Activated CD4-positive, CD25-positive, alpha-beta regulatory T cell treated with anti-CD3 and anti-CD28 coated beads, Interleukin-2, amount 50 U/mL, for 16 hours (primary cell): Measurements from ENCODE around the gene SPRR5.

Source experiments
- DNase-seq: peaks from one replicate; pipeline ENCODE4 v3.0.0-alpha.2; 2020; ENCODE audit warnings: low read depth, low spot score

The SPRR5 gene

DNA sequence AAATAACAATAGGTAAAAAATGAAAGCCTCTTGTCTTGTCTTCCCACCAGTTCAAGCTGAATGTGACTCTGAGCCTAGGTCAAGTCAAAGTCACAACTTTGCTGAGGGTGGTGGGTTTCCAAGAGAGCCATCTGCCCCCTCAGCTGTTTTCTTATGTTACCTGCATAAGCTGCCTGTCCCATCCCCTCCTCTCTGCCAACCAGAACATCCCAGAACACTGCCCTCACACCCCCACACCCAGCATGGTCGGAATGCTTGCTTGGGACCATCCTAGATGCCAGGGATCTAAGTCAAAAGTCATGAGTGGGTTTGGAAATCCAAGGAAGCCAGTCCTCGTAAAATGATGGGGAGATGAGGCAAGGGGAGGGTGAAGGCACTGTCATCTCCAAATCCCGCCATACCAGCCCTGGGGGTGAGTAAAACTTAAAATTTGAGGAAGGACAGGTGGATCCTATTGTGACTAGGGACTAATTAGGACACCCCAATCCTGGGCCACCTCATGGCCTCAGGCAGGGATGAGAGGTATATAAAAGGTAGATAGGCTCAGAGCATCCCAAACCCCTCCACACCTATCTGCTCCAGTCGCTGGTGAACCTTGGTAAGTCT, at the start of gene SPRR5:
Gene SPRR5, plus strand, starts transcription at position 556 of the 606 bp plus-strand sequence. CDS start 1,349 bp downstream, outside the sequence.
- DNase-seq, result no peak

DNA sequence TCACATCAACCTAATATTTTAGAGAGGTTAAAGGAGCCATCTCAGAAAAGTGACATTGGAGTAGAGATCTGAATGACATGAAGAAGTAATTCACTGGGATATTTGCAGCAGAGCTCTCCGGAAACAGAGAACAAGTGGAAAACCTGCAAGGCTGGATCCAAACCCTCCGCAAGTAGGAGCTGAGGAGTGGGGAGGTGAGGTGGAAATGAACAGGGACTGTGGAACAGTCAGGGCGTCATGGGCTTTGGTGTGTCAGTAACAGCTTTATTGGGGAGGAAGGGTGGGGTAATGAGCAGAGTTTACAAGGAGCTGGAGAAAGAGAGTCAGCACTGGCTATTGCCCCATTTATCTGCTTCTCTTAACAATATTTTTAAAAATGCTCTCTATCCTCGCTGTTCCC, 48.0 kb upstream of the SPRR5 start:
- no peak for DNase-seq

GRCh38 chr1:152899883-152900282, 47.1 kb upstream of the SPRR5 start:
- DNase-seq, result no peak

DNA sequence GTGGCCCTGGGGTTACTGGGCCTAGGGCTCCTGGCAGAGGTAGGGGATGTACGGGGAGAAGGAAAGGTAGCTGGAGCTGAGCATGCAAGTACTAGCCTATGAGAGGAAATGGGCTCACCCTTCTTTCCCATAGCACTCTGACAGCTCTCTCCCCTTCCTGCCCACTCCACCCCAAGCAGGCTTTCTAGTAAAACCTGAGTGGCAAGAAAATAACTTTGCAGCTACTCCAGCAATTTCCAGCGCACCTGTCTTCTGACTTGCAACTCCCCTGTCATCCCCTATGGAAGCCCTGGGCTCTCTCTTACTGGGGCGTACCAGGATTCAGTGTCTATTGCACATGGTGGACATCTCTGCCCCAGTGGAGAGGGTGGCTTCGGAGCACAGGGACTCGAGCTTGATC, 45.4 kb upstream of the SPRR5 start:
- no peak for DNase-seq

DNA sequence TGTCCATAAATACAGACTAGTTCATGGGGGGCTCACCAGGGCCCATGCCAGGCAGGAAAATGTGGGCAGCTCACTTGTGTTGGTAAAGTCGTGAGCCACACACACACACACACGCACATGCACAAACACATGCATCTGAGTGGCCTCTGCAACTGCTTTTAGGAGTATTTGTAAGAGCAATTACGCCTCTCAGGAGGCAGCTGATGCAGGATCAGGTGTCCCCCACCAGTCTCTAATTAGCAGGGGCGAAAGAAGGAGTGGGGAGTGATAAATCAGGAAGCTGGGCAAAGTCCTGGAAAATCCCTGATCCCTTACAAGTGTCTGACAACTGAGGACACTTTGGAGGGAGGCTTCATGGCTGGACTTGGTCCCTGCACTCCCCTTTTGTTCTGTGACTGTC, 44.4 kb upstream of the SPRR5 start:
- DNase-seq, result no peak

DNA sequence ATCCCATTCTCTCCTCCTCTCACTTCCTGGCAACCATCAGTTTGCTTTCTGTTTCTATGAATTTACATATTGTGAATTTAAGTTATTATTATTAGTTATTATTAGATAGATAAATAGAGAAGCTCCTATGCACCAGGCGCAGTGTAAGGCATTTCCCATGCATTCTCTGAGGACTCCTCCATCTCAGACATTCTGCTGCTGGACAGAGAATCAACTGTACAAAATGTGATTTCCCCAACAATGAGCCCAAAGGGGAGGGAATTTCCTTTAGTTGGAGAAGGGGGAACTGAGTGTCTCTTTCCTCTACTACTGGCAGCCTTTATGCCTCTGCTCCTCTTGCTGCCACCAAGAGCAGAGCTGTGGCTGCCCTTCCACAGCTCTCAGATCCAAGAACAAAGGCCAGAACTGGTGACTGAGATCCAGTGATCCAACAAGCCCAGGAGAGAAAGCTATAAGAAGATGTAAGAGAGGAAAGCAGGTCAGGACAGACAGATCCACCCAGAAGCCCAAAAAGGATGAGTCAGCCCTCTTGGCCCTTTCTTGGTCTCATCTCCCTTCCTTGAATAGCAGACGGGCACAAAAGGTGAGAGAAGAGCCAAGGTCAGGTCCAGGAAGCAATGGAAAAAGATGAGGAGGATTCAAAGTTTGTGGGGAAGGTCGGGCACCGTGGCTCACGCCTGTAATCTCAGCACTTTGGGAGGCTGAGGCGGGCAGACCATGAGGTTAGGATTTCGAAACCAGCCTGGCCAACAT, 42.1 kb upstream of the SPRR5 start:
- DNase-seq, result no peak

- DNase-seq, result no peak
Measured at GRCh38 chr1:152906023-152906565, 40.9 kb upstream of the SPRR5 start.

GRCh38 chr1:152907686-152908601, 39.1 kb upstream of the SPRR5 start, which contains the start of gene IVL:
TSS of gene IVL (plus strand) at chr1:152908546. CDS start at chr1:152909798, 1,252 bp downstream.
- no peak for DNase-seq

DNA sequence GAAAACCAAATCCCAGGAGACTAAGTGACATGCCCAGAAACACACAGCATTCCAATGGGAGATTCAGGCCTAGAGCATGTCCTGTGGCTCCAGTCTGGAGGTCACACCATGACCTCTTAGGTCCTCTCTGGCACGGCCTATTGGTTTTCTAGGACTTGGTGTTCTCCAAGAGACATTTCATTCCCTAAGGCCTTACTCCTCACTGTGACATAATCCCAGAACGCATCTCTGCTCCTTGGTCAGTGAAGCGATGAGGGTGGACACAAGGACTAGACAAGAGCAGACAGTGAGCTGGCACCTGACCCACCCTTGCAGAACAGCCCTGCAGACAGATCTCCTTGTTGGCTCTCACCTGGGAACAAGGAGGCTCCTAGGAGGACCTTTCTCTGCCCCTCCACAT, 37.8 kb upstream of the SPRR5 start:
- DNase-seq, result no peak

DNA sequence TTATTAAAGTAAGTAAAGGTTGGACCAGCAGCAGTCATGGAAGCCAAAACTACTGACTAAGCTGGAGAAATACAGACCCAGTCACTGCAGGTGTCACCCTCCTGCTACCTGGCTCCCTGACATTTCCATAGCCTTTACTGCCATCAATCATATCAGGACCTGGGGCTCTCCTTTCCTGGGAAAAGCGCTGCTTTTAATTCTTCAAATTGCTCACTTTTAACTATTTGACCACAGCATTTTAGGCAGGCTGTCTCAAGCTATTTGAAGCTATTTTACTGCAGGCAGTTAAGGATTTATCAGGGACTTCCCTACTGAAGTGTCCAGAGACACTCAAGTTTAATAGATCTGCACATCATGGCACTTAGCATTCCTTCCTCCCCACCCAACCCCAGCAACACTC, 34.5 kb upstream of the SPRR5 start:
- no peak for DNase-seq

GRCh38 chr1:152912900-152913299, 34.1 kb upstream of the SPRR5 start:
- DNase-seq, result no peak

DNA sequence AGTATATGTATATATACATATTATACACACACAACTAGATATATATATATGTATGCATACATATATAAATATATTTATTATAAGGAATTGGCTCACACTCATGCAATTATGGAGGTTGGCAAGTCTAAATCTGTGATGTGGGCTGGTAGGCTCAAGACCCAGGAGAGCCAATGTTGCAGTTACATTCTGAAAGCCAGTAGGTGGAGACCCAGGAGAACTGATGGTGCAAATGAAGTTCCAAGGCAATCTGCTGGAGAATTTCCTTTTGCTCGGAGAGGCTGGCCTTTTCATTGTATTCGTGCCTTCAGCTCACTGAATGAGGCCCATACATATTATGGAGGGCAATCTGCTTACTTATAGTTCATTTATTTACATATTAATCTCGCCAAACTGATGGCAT, 29.2 kb upstream of the SPRR5 start:
- no peak for DNase-seq

DNA sequence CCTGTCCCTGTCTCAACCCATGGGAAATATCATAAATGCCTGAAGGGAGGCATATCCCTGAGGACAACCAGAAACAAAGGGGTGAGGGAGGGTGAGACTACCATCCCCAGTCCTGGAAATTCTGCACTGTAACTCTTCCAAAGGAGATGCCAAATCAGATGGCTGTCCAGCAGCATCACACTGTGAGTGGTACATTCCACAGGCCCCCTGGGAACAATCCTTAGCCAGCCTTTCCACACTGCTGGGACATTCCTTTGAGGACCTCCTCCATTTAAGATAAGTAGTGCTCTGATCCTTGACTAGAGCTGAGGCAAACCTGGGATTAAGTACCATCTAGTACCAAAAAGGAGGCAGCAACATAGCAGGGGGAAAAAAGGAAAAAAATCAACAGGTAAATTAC, 27.9 kb upstream of the SPRR5 start:
- DNase-seq, result no peak

DNA sequence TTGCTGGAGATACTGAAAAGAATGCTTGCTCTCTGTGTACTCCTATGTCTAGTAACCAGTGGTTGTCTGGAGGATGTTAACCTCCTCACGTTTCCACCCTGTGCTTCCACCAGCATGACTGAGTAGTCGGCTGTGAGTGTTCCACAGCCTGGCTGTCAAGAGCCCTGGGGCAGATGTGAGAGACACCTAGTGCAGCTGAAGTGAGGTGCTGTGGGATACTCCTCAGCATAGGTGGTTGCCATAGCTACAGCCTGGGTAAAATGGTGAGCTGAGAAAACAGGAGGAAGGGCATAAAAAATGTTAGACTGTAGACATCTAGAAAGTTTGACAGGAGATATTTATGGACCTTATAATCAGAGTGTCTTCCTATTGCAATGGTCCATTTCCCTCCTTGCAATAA, 22.8 kb upstream of the SPRR5 start:
- no peak for DNase-seq

GRCh38 chr1:152926091-152926490, 20.9 kb upstream of the SPRR5 start:
- DNase-seq, result no peak

GRCh38 chr1:152928671-152929070, 18.3 kb upstream of the SPRR5 start:
- DNase-seq, result no peak

DNA sequence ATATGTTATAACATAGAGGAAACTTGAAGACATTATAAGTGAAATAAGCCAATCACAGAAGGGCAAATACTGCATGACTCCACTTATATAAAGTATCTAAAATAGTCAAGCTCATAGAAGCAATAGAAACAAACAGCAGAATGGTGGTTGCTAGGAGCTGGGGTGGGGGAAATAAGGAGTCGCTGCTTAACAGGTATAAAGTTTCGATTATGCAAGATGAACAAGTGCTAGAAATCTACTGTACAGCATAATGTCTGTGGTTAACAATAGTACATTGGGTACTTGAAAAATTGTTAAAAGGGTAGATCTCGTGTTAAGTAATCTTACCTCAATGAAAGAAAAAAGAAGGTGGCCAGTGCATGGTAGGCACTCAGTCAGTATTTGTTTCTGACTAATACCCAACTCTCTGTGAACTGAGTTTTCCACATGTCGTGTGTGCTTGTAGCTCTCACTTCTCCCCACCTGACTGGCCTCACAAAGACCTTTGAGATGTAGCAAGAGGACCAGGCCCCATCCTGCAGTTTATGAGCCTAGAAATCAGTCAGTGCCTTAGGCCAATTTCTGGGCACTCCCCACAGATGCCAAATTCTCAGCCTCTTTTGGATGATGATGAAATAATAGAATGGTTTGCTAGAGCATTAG, 14.7 kb upstream of the SPRR5 start:
- DNase-seq, result no peak

DNA sequence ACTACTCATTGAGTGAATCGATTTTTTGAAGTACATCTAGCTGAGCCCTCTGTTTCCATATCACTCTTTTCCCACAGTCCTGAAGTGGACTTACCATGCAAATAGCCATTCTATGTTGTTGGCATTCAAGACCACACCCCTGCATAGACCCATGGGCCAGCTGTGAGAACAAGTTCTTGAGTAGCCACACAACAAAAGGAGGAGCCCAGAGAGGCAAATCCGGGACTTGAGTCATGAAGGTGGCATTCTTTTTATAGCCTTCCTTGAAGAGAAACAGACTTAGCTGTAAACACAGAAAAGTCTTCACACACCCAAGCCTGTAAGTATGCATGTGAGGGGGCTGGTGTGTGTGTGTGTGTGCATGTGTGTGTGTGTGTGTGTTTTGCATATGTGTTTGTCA, 13.8 kb upstream of the SPRR5 start:
- DNase-seq, result no peak

DNA sequence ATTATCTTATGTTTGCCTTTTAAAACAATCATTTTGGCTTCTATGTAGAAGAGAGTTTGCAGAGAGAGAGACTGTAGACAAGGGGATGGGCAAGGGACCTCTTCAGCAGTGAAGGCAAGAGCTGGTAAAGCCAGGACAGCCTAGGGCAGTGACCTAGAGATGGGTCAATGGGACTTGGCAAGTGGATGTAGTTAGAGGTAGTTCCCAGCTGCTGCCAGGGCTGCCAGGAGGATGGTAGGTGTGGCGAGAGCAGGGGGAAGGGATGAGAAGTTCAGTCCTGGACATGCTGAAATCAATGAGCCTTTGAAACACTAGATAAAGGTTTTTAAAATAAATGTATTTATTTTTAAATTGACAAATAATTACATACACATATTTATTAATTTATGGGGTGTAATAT, 6.4 kb upstream of the SPRR5 start:
- DNase-seq, result no peak

DNA sequence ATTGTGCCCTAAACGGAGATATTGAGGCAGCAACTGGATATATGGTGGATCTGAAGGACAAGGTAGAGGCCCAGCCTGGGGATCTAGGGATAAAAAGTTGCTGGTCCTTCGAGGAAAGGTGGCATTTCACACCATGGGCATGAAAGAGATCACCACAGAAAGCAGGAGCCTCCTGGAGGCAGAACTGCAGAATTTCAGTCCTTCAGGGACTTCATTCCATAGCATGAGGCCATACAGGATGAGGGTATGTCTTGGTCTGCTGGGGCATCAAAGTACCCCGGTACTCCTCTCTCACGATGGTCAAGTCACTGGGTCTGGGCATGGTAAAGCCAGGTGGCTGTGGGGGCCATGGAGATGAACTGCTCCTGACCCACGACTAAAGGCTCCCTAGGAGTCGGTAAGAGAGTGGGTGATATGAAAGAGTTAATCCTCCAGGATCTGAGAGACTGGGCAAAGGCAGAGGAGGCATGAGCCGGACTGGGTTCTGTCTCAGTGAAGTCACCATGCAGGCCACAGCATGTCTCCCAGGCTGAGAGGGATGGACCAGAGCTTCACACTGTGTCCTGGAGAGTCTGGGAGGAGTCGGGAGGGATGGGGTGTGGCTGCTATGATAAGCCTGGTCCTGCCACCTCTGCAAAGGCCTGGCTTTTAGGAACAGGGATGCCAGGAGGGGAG, 5.8 kb upstream of the SPRR5 start:
- DNase-seq, result no peak

DNA sequence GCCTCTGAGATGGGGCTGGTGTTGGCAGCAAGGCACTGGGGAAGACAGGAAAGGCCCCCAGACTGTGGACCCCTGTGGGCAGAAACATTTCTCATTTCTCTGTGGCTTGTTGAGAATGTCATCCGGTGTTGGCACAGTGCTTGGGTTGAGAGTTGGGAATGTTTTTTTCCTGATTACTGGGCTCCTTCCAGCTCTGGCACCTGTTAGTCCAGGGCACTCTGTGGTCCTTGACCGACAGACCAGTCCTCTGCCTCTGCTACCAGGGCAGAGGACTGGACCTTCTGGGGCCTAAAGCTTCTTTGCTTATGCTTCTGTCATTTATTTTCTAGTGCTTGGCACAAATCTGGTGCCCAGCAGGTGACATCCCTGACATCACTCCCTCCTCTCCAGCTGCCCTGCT, 4.8 kb upstream of the SPRR5 start:
- no peak for DNase-seq
